Measurements from ENCODE around the gene LINC00237. TPM values are rescaled to one million over a fixed set of nuclear protein-coding genes. Genes with fewer than 3 reads are reported as not detected.

The LINC00237 gene
- total and polyA plus RNA-seq, 2 of the 8 experiments (the other 6 are each of a cell fraction or from before 2014, with no cell fraction given): 0.28 to 1.4 TPM

- no peak for TF ChIP-seq ATF2 (IDR thresholded peaks at IDR 0.05; ENCODE audit: low read length)
- 0 out of 2 replicates have a peak, but pooled peaks have one; percentile 18 for TF ChIP-seq TAF1 (IDR thresholded peaks at IDR 0.05; ENCODE audit: low read depth, low read length)
- no peak for TF ChIP-seq TCF12 (IDR thresholded peaks at IDR 0.05; ENCODE audit: low read depth, low read length)
These were observed 558 bp downstream of the LINC00237 start (continued) for GRCh38 chr20:21105429-21106170.
